NT2/D1 (cell line): ENCODE results near the gene TRPV4.

Experiments used
- SUZ12 ChIP-seq: IDR thresholded peaks from 2 replicates; pipeline ENCODE4 v1.6.1; 2011; ENCODE audit not compliant: insufficient read length, insufficient read depth; ENCODE audit errors: extremely low read depth
- YY1 ChIP-seq: IDR thresholded peaks from 2 replicates; pipeline ENCODE4 v1.6.1; 2011; ENCODE audit not compliant: insufficient read length, insufficient read depth
- ZNF274 ChIP-seq: IDR thresholded peaks from 2 replicates; pipeline ENCODE4 v1.6.1; 2011; ENCODE audit warnings: mild to moderate bottlenecking, low read depth, low read length

DNA sequence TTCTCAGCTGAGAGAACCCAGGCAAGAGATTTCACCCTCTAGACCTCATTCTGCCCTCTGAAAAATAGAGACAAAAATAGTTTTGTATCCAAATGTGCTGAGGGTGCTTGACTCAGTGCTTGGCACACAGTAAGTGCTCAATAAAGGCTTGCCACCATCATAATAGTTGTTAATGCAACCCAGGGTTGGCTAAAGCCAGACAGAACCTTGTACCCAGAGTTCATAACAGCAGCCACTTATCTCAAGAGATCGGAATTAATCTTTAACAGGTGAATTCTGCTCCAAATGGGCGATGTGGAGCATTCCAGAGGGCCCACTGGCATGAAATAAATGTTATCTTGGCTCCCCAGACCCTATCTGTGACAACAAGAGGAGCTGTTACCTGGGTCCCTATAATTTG lies 2.9 kb downstream of the TRPV4 start:
- TF ChIP-seq YY1 (no peak), ZNF274 (no peak), SUZ12 (no peak)
